K562 (cell line): ENCODE data around the gene TINAGL1. TPM values are rescaled to one million over a fixed set of nuclear protein-coding genes. Genes with fewer than 3 reads are reported as not detected.

Experiments
- ATAC-seq: fragments of 200-7000 bp; cut with Tn5 transposase; 3 replicates; pipeline ENCODE4 v1.9.1; 2020; ENCODE audit warnings: moderate library complexity
- BruUV-seq: library from RNA; stranded (reverse); fragments of 400-500 nt; replicated peaks from 2 replicates; lab custom pipeline; 2021; lab: Mats Ljungman, UMichigan
- CTCF ChIA-PET: fragments of 300-600 bp; formaldehyde crosslinking; extraction: SDS; loops from one replicate; lab custom pipeline; 2021; ENCODE audit warnings: low intra/inter-chr PET ratio; lab: Yijun Ruan, JAX
- POLR2A ChIA-PET: fragments of 300-600, 350-650 bp; sonication (Branson Sonifier 250); formaldehyde crosslinking; extraction: SDS; loops from one replicate; lab custom pipeline; 2021; ENCODE audit warnings: antibody characterized with exemption, inconsistent platforms; lab: Yijun Ruan, JAX
- DNase-seq, 4 experiments: peaks; one replicate each; pipeline versions ENCODE4 v3.0.0 to v3.0.0-alpha.2; 2011 to 2018; ENCODE audit warnings: low spot score in 3 of 4, mixed read lengths in 3 of 4; ENCODE audit errors: extremely low read depth in 1 of 4
- FAIRE-seq: peaks from 2 replicates; lab custom pipeline; 2011; peaks lifted over from hg19 to GRCh38; lab: Jason Lieb, UNC
- H2AFZ ChIP-seq: 2 replicates; pipeline ENCODE4 v1.6.0; 2011; ENCODE audit warnings: low read depth, low read length, control low read depth, inconsistent platforms
- H3K27ac ChIP-seq: fragments of 200-600 bp; 3 replicates; pipeline ENCODE4 v1.8.0; 2011; ENCODE audit warnings: low read depth, mild to moderate bottlenecking, control low read depth, inconsistent platforms, low read length, moderate library complexity, mixed read lengths; ENCODE audit errors: extremely low read depth
- H3K27me3 ChIP-seq, 2 experiments: fragments of 300-600 bp in 1 of 2; 2 replicates in 1 of 2; 3 replicates in 1 of 2; pipeline versions ENCODE4 v1.6.0 to v1.8.0; 2011; ENCODE audit warnings: inconsistent platforms in 2 of 2, low read length in 2 of 2, mild to moderate bottlenecking in 1 of 2, mixed read lengths in 1 of 2, moderate library complexity in 1 of 2; ENCODE audit not compliant: control insufficient read depth in 2 of 2, insufficient read depth in 2 of 2
- H3K36me3 ChIP-seq: fragments of 300-600 bp; 3 replicates; pipeline ENCODE4 v1.8.0; 2011; ENCODE audit warnings: mild to moderate bottlenecking, low read length, inconsistent platforms; ENCODE audit not compliant: control insufficient read depth, insufficient read depth
- H3K4me1 ChIP-seq, 2 experiments: fragments of 200-600 bp in 1 of 2; replicated peaks in 1 of 2; 2 replicates in 1 of 2; 3 replicates in 1 of 2; pipeline versions ENCODE4 v1.5.1 to v1.8.0; 2011; ENCODE audit warnings: inconsistent platforms in 2 of 2, low read length in 2 of 2, mild to moderate bottlenecking in 1 of 2, mixed read lengths in 1 of 2, moderate library complexity in 1 of 2; ENCODE audit not compliant: control insufficient read depth in 2 of 2, insufficient read depth in 2 of 2
- H3K4me2 ChIP-seq: 2 replicates; pipeline ENCODE4 v1.6.1; 2011; ENCODE audit warnings: low read length, control low read depth, inconsistent platforms, mixed read lengths; ENCODE audit not compliant: insufficient read depth
- H3K4me3 ChIP-seq: fragments of 200-600 bp; sonication (generic), shearing (Covaris generic); 2 replicates; pipeline ENCODE4 v1.5.1; 2016; ENCODE audit warnings: control low read depth, inconsistent platforms
- H3K79me2 ChIP-seq: fragments of 200-600 bp; 3 replicates; pipeline ENCODE4 v1.8.0; 2011; ENCODE audit warnings: low read length, inconsistent platforms; ENCODE audit not compliant: control insufficient read depth, insufficient read depth
- H3K9ac ChIP-seq, 2 experiments: 2 replicates each; pipeline versions ENCODE4 v1.6.0 to v1.6.1; 2011; ENCODE audit warnings: low read depth in 2 of 2, low read length in 2 of 2, control low read depth in 1 of 2, inconsistent platforms in 1 of 2, mild to moderate bottlenecking in 1 of 2, mixed read lengths in 1 of 2; ENCODE audit not compliant: insufficient read depth in 1 of 2
- H3K9me1 ChIP-seq: one replicate; pipeline ENCODE4 v1.6.0; 2011; ENCODE audit warnings: inconsistent platforms, mild to moderate bottlenecking, low read length, moderate library complexity; ENCODE audit not compliant: control insufficient read depth, insufficient read depth
- H3K9me3 ChIP-seq: replicated peaks from 2 replicates; pipeline ENCODE4 v1.5.1; 2011; ENCODE audit warnings: low read depth, low read length, inconsistent platforms; ENCODE audit not compliant: control insufficient read depth, insufficient read depth
- H4K20me1 ChIP-seq: replicated peaks from 2 replicates; pipeline ENCODE4 v1.6.1; 2011; ENCODE audit warnings: low read length, inconsistent platforms, mixed read lengths; ENCODE audit not compliant: control insufficient read depth, insufficient read depth
- ATF3 ChIP-seq, 2 experiments: fragments of 450-650 bp in 1 of 2; sonication (generic) in 1 of 2; formaldehyde crosslinking in 1 of 2; IDR thresholded peaks in 1 of 2; conservative IDR thresholded peaks in 1 of 2; 2 replicates each; pipeline versions ENCODE4 v1.6.1 to v1.8.1; 2016 to 2023; ENCODE audit warnings: mild to moderate bottlenecking in 2 of 2, moderate library complexity in 2 of 2, inconsistent platforms in 1 of 2, missing genetic modification reagents in 1 of 2
- DACH1 ChIP-seq: fragments of 450-650 bp; IDR thresholded peaks from 2 replicates; pipeline ENCODE4 v1.6.1; 2018; ENCODE audit not compliant: partially characterized antibody
- EGR1 ChIP-seq: fragments of 450-650 bp; conservative IDR thresholded peaks from 2 replicates; pipeline ENCODE4 v1.6.1; 2017; ENCODE audit warnings: mild to moderate bottlenecking
- JUNB ChIP-seq: fragments of 450-650 bp; formaldehyde crosslinking; conservative IDR thresholded peaks from 2 replicates; pipeline ENCODE4 v1.4.0; 2020; ENCODE audit warnings: mild to moderate bottlenecking
- KLF6 ChIP-seq: fragments of 250-450 bp; sonication (Bioruptor Pico); IDR thresholded peaks from 2 replicates; pipeline ENCODE4 v1.4.0; 2020; ENCODE audit warnings: mild to moderate bottlenecking, moderate library complexity, borderline replicate concordance
- PREB ChIP-seq: sonication (generic); formaldehyde crosslinking; IDR thresholded peaks from 2 replicates; pipeline ENCODE4 v1.8.1; 2023; ENCODE audit warnings: mild to moderate bottlenecking, missing genetic modification reagents
- PTBP1 ChIP-seq: fragments of 200-400 bp; formaldehyde crosslinking; IDR thresholded peaks from 2 replicates; pipeline ENCODE4 v1.6.1; 2017; ENCODE audit warnings: low read depth, low read length
- SPI1 ChIP-seq: IDR thresholded peaks from 2 replicates; pipeline ENCODE4 v1.6.1; 2011; ENCODE audit warnings: low read depth, low read length, control low read depth, borderline replicate concordance
- ZHX1 ChIP-seq: fragments of 150-350 bp; conservative IDR thresholded peaks from 2 replicates; pipeline ENCODE4 v1.6.1; 2014; ENCODE audit warnings: low read length
- ZKSCAN1 ChIP-seq: fragments of 150-350 bp; IDR thresholded peaks from 2 replicates; pipeline ENCODE4 v1.6.1; 2016; ENCODE audit warnings: low read depth, low read length
- ZNF121 ChIP-seq: sonication (generic); formaldehyde crosslinking; conservative IDR thresholded peaks from 2 replicates; pipeline ENCODE4 v1.8.0; 2022; ENCODE audit warnings: missing genetic modification reagents
- ZNF224 ChIP-seq: sonication (generic); formaldehyde crosslinking; IDR thresholded peaks from 2 replicates; pipeline ENCODE4 v1.8.0; 2022; ENCODE audit warnings: mild to moderate bottlenecking, missing genetic modification reagents
- ZNF436 ChIP-seq: fragments of 250-450, 450-650 bp; sonication (Bioruptor Pico); formaldehyde crosslinking; IDR thresholded peaks from 2 replicates; pipeline ENCODE4 v1.7.0; 2020; ENCODE audit warnings: mild to moderate bottlenecking
- ZNF655 ChIP-seq: fragments of 250-450 bp; sonication (Bioruptor Pico); IDR thresholded peaks from 2 replicates; pipeline ENCODE4 v1.5.0; 2021
- ZNF778 ChIP-seq: fragments of 450-650 bp; formaldehyde crosslinking; IDR thresholded peaks from 2 replicates; pipeline ENCODE4 v1.4.0; 2020; ENCODE audit warnings: mild to moderate bottlenecking, moderate library complexity
- WGBS: fragments of 100-300 bp; shearing (Covaris generic); methylation state at CpG from one replicate; pipeline ENCODE4 v1.1.6; 2016; ENCODE audit warnings: low coverage, mixed read lengths; ENCODE audit not compliant: insufficient coverage; ENCODE audit errors: missing lambda C conversion rate; 5-methylcytosine and 5-hydroxymethylcytosine counted together
- in situ Hi-C: fragments of 300-500 bp; cut with MboI; formaldehyde crosslinking; loops from 4 replicates; pipeline ENCODE4 v1.15.0; 2018; ENCODE audit warnings: inconsistent platforms, mixed read lengths
- intact Hi-C: fragments of 100-400 bp; cut with micrococcal nuclease; formaldehyde crosslinking; loops from 2 replicates; pipeline ENCODE4 v1.14.2; 2022
- polyA plus RNA-seq, 8 experiments: library from polyadenylated mRNA; depleted of rRNA in 4 of 8; stranded (reverse) in 5 of 8; unstranded in 3 of 8; fragments of >200 nt; fragmentation: Nextera tagmentation in 2 of 8; fragmentation: Illumina TruSeq in 1 of 8; extraction: Ambion mirVana in 2 of 8; extraction: Trizol in 1 of 8; gene quantifications; 2 replicates each; pipeline versions ENCODE4 v1.2.1 to v1.2.3, GENCODE V29; 2011 to 2014; ENCODE audit warnings: inconsistent platforms in 1 of 8, missing spikeins in 1 of 8
- total RNA-seq, 7 experiments: library from RNA; depleted of rRNA in 6 of 7; stranded (reverse); fragments of >200 nt in 6 of 7; fragmentation: Illumina TruSeq in 2 of 7; extraction: Trizol in 2 of 7; gene quantifications; 2 replicates each; pipeline versions ENCODE4 v1.2.1 to v1.2.3, GENCODE V29; 2011 to 2021; ENCODE audit warnings: low replicate concordance in 1 of 7

TINAGL1 gene
- total and polyA plus RNA-seq, 9 of the 15 experiments (the other 6 are each of a cell fraction or from before 2014, with no cell fraction given): 0.04 to 1.2 (median 0.07) TPM; not detected in 4

- ChIA-PET POLR2A (interaction anchor here (0.6 to 6.4 kb wide), 3 partner anchors 13 to 51 kb away, joined by 3 to 47 read pairs (median 4); partner anchors contain the start of gene PEF1), CTCF (no interaction called here)
- FAIRE-seq (no peak), DNase-seq (no peak), ATAC-seq (no peak)
- BruUV-seq: no TSS peak
- intact Hi-C loops (no loop called here), in situ Hi-C loops (no loop called here)
- 71% methylated on average over 4 of the region's 4 CpGs for WGBS
- peaks cover 27% of the 10 kb centered on the region; the same call in 2 of the 3 replicates for H3K36me3 ChIP-seq
- no peak overlapping the region for H3K4me3 ChIP-seq
- H3K9me3 ChIP-seq: no peaks in the 10 kb centered on the region
- H2AFZ ChIP-seq: no peak overlapping the region
- H3K9me1 ChIP-seq: no peaks in the 10 kb centered on the region
- H3K27ac ChIP-seq: no peak overlapping the region
- H3K79me2 ChIP-seq: no peaks in the 10 kb centered on the region
- H4K20me1 ChIP-seq: peaks cover 6% of the 10 kb centered on the region; the same call in 1 of the 2 replicates
- no peak overlapping the region for H3K4me2 ChIP-seq
- peaks cover 0 to 18% of the 10 kb centered on the region in 2 experiments; a peak in 3 of 5 replicates for H3K4me1 ChIP-seq
- H3K27me3 ChIP-seq: 0 out of 5 replicates have a peak, but pooled peaks cover 0 to 3% of the 10 kb centered on the region in 2 experiments
- H3K9ac ChIP-seq: no peak overlapping the region
- TF ChIP-seq ZNF224 (CRISPR knock-in tag): no peak
- peak; percentile 39; the same call in 1 of the 2 replicates for TF ChIP-seq EGR1
- TF ChIP-seq ZNF778 (CRISPR knock-in tag): no peak
- TF ChIP-seq ZNF121 (CRISPR knock-in tag): no peak
- no peak for TF ChIP-seq ZHX1
- TF ChIP-seq ATF3 (IDR thresholded peaks at IDR 0.05): 0 out of 2 replicates have a peak, but pooled peaks have one; percentile 7
- no peak for TF ChIP-seq ATF3 (CRISPR knock-in tag; conservative IDR thresholded peaks at IDR 0.05)
- TF ChIP-seq ZKSCAN1: peak; percentile 83
- TF ChIP-seq ZNF655 (CRISPR knock-in tag): no peak
- TF ChIP-seq PREB (CRISPR knock-in tag): no peak
- TF ChIP-seq JUNB: no peak
- TF ChIP-seq PTBP1: no peak
- no peak for TF ChIP-seq DACH1
- TF ChIP-seq ZNF436 (CRISPR knock-in tag): no peak
- TF ChIP-seq SPI1: no peak
- no peak for TF ChIP-seq KLF6 (CRISPR knock-in tag)
These were observed 49.4 kb downstream of the TINAGL1 start for GRCh38 chr1:31625561-31626222.
